Measurements from ENCODE around the gene CFD. TPM values are rescaled to one million over a fixed set of nuclear protein-coding genes. Genes with fewer than 3 reads are reported as not detected.
"Not testable (repeated sequence)": the region's sequence is repeated elsewhere in the genome, so short reads cannot be mapped to it uniquely, and the experiment has no call there.

The CFD gene
- total RNA-seq, 2 experiments from 2014 or later: 0.60 to 1.4 TPM

DNA sequence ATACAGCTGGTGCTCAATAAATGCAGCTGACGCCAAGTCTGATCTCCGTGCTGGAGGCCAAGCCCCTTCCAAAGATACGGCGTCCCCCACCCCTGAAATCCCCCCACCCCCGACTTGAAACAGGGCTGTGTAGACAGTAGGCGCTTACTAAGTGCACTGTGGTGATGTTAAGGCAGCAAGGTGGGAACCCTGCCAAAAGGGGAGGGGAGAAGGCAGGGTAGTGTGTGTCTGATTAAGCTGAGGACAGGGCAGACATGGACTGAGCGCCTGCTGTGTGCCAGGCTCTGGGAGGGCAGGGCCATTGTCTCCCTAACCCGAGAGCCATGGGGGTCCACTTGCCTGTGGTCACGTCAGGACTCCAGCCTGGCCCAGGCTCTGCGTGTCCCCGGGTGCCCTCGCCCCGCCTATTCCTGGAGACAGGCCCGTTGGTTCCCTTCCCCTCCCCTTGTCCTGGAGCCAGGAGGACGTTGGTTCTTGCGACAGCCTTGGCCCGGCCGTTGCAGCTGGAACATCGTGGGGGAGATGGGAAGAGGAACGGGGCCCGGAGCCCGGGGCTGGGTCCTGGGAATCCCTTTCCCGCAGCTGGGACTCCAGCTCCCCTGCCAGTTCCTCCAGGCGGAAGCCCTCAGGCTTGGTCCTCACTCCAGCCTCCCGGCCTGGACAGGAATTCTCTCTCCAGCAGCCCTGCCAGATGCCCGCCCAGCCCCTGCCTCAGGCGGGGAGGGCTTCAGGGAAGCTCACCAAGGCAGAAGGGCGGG is 9.1 kb upstream of the CFD start:
- peak; percentile 45 for DNase-seq
- peak; percentile 24 for ATAC-seq
- no peak overlapping the region for H3K27ac Mint-ChIP-seq
- H3K27me3 Mint-ChIP-seq: peaks cover 25% of the 10 kb centered on the region
- H3K4me1 Mint-ChIP-seq (ENCODE audit: low read depth): no peaks in the 10 kb centered on the region
- TF ChIP-seq, protein P1, sequence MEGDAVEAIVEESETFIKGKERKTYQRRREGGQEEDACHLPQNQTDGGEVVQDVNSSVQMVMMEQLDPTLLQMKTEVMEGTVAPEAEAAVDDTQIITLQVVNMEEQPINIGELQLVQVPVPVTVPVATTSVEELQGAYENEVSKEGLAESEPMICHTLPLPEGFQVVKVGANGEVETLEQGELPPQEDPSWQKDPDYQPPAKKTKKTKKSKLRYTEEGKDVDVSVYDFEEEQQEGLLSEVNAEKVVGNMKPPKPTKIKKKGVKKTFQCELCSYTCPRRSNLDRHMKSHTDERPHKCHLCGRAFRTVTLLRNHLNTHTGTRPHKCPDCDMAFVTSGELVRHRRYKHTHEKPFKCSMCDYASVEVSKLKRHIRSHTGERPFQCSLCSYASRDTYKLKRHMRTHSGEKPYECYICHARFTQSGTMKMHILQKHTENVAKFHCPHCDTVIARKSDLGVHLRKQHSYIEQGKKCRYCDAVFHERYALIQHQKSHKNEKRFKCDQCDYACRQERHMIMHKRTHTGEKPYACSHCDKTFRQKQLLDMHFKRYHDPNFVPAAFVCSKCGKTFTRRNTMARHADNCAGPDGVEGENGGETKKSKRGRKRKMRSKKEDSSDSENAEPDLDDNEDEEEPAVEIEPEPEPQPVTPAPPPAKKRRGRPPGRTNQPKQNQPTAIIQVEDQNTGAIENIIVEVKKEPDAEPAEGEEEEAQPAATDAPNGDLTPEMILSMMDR (IDR thresholded peaks at IDR 0.05): no peak
- ChIA-PET POLR2A (no interaction called here), CTCF (interaction anchor here (1.1 kb wide), 1 partner anchor 8 kb away, joined by 4 read pairs; no protein-coding TSS in a partner anchor)
- intact Hi-C loops (cut with micrococcal nuclease): no loop called here
- H3K4me3 Mint-ChIP-seq: no peak overlapping the region
- no peaks in the 10 kb centered on the region for H3K9me3 Mint-ChIP-seq
- no peaks in the 10 kb centered on the region for H3K36me3 Mint-ChIP-seq (ENCODE audit: low read depth)

DNA sequence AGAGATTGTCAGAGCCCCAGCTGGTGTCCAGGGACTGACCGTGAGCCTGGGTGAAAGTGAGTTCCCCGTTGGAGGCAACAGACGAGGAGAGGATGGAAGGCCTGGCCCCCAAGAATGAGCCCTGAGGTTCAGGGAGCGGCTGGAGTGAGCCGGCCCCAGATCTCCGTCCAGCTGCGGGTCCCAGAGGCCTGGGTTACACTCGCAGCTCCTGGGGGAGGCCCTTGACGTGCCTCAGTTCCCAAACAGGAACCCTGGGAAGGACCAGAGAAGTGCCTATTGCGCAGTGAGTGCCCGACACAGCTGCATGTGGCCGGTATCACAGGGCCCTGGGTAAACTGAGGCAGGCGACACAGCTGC is 8.5 kb upstream of the CFD start:
- no peaks in the 10 kb centered on the region for H3K36me3 Mint-ChIP-seq (ENCODE audit: low read depth)
- POLR2A ChIA-PET: no interaction called here
- no peaks in the 10 kb centered on the region for H3K9me3 Mint-ChIP-seq
- no peak overlapping the region for H3K27ac Mint-ChIP-seq
- H3K4me3 Mint-ChIP-seq: no peak overlapping the region
- H3K4me1 Mint-ChIP-seq (ENCODE audit: low read depth): no peaks in the 10 kb centered on the region
- peaks cover 21% of the 10 kb centered on the region for H3K27me3 Mint-ChIP-seq
- intact Hi-C loops (cut with micrococcal nuclease): no loop called here
- CTCF ChIA-PET: no interaction called here
- no peak for DNase-seq
- TF ChIP-seq, protein P1 (IDR thresholded peaks at IDR 0.05): no peak
- no peak for ATAC-seq

DNA sequence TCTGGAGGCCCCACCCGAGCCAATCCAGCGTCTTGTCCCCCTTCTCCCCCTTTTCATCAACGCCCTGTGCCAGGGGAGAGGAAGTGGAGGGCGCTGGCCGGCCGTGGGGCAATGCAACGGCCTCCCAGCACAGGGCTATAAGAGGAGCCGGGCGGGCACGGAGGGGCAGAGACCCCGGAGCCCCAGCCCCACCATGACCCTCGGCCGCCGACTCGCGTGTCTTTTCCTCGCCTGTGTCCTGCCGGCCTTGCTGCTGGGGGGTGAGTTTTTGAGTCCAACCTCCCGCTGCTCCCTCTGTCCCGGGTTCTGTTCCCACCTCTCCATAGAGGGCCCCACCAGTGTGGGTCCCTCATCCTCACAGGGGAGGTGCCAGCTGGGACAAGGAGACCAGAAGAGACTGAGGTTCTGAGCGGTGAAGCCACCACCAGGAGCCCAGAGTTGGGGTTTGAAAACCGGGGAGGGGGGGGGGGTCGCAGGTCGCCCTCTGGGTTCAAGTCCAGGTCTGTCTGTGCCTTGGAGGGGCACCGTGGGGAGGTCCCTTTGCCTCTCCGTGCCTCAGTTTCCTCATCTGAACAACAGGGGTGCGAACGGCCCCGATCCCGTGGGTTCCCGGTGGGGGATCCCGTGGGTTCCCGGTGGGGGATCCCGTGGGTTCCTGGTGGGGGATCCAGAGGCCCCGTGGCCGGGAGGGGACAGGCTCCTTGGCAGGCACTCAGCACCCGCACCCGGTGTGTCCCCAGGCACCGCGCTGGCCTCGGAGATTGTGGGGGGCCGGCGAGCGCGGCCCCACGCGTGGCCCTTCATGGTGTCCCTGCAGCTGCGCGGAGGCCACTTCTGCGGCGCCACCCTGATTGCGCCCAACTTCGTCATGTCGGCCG is 7.1 kb upstream of the CFD start, which contains the start of gene ELANE:
Gene ELANE (plus strand): TSS at position 168 of the 878 bp plus-strand sequence. CDS start 26 bp downstream, at position 194.
- no peak for ATAC-seq
- Mint-ChIP-seq H3K36me3 (ENCODE audit: low read depth) (no peaks in the 10 kb centered on the region), H3K9me3 (no peaks in the 10 kb centered on the region), H3K27me3 (peaks cover 15% of the 10 kb centered on the region), H3K4me3 (no peak within 1 kb of the TSS), H3K4me1 (ENCODE audit: low read depth) (no peaks in the 10 kb centered on the region), H3K27ac (no peak within 1 kb of the TSS)
- intact Hi-C loops (cut with micrococcal nuclease): no loop called here
- CTCF ChIA-PET: no interaction called here
- TF ChIP-seq, protein P1 (IDR thresholded peaks at IDR 0.05): no peak
- POLR2A ChIA-PET: no interaction called here
- DNase-seq: no peak

DNA sequence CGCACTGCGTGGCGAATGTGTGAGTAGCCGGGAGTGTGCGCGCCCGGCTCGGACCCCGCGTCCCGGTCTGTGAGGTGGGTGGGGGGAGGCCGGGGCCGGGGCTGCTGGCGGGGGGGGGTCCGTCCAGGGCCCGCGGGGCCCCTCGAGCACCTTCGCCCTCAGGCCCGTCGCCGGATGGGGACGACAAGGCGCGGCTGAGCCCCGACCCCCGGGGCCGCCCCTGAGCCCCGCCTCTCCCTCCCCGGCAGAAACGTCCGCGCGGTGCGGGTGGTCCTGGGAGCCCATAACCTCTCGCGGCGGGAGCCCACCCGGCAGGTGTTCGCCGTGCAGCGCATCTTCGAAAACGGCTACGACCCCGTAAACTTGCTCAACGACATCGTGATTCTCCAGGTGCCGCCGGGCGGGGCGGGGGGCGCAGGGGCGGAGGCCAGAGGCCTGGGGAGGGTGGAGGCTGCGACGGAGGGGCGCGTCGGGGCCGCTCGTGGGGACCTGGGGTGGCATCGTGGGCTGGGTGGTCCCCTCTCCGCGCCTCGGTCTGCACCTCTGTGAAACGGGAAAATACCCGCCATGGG is 6.4 kb upstream of the CFD start:
- no peak overlapping the region for H3K4me3 Mint-ChIP-seq
- no peaks in the 10 kb centered on the region for H3K9me3 Mint-ChIP-seq
- no peak overlapping the region for H3K27ac Mint-ChIP-seq
- intact Hi-C loops (cut with micrococcal nuclease): no loop called here
- H3K27me3 Mint-ChIP-seq: peaks cover 11% of the 10 kb centered on the region
- H3K4me1 Mint-ChIP-seq (ENCODE audit: low read depth): no peaks in the 10 kb centered on the region
- DNase-seq (no peak), ATAC-seq (no peak)
- CTCF ChIA-PET: no interaction called here
- no peaks in the 10 kb centered on the region for H3K36me3 Mint-ChIP-seq (ENCODE audit: low read depth)
- POLR2A ChIA-PET: no interaction called here
- TF ChIP-seq, protein P1 (IDR thresholded peaks at IDR 0.05): no peak

DNA sequence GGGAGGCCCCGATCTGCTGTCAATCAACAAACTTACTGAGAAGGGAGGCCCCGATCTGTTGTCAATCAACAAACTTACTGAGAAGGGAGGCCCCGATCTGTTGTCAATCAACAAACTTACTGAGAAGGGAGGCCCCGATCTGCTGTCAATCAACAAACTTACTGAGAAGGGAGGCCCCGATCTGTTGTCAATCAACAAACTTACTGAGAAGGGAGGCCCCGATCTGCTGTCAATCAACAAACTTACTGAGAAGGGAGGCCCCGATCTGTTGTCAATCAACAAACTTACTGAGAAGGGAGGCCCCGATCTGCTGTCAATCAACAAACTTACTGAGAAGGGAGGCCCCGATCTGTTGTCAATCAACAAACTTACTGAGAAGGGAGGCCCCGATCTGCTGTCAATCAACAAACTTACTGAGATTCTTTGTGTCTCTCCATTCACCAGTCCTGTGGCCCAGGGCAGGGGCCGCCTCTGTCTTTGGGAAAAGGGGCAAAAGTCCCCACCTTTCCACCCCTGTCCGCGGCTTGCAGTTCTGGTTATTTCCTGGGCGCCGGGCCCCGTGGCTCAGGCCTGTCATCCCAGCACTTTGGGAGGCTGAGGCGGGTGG is 5.7 kb upstream of the CFD start:
- DNase-seq; H3K4me3 Mint-ChIP-seq; ATAC-seq; H3K27ac Mint-ChIP-seq; H3K4me1 Mint-ChIP-seq (ENCODE audit: low read depth); intact Hi-C loops (cut with micrococcal nuclease); H3K9me3 Mint-ChIP-seq; H3K36me3 Mint-ChIP-seq (ENCODE audit: low read depth): not testable (repeated sequence)
- ChIA-PET POLR2A (interaction anchor here (0.5 to 0.6 kb wide), 3 partner anchors 19 to 73 kb away, joined by 3 to 4 read pairs (median 3); no protein-coding TSS in a partner anchor), CTCF (interaction anchor here (0.9 kb wide), 1 partner anchor 131 kb away, joined by 4 read pairs; the partner anchor contains the start of gene WDR18)
- H3K27me3 Mint-ChIP-seq: peaks cover 11% of the 10 kb centered on the region

Data from activated CD8-positive, alpha-beta T cell treated with anti-CD3 and anti-CD28 coated beads for 36 hours (primary cell).